GM23338 (cell line): ENCODE results near the gene L3MBTL4. TPM values are rescaled to one million over a fixed set of nuclear protein-coding genes. Genes with fewer than 3 reads are reported as not detected.

Source experiments
- ATAC-seq: fragments of 200-7000 bp; cut with Tn5 transposase; 3 replicates; pipeline ENCODE4 v1.9.1; 2020
- DNase-seq: peaks from one replicate; pipeline ENCODE4 v3.0.0-alpha.2; 2015; ENCODE audit warnings: low spot score
- H2AFZ ChIP-seq: fragments of 200-600 bp; sonication (generic); 2 replicates; pipeline ENCODE4 v1.8.0; 2016; ENCODE audit warnings: antibody characterized with exemption, mild to moderate bottlenecking, moderate library complexity
- H3F3A ChIP-seq: fragments of 200-600 bp; sonication (generic); replicated peaks from 2 replicates; pipeline ENCODE4 v1.8.0; 2017; ENCODE audit warnings: antibody characterized with exemption, mixed run types, low read depth
- H3K27ac ChIP-seq: fragments of 200-600 bp; sonication (generic); 2 replicates; pipeline ENCODE4 v1.6.1; 2016; ENCODE audit warnings: low read depth
- H3K27me3 ChIP-seq: fragments of 200-600 bp; sonication (generic); 2 replicates; pipeline ENCODE4 v1.8.0; 2016; ENCODE audit warnings: mild to moderate bottlenecking, mixed run types, moderate library complexity; ENCODE audit not compliant: insufficient read depth
- H3K36me3 ChIP-seq: fragments of 200-600 bp; sonication (generic); 2 replicates; pipeline ENCODE4 v1.8.0; 2016; ENCODE audit warnings: mild to moderate bottlenecking; ENCODE audit not compliant: insufficient read depth
- H3K4me1 ChIP-seq: fragments of 200-600 bp; sonication (generic); 2 replicates; pipeline ENCODE4 v1.8.0; 2016; ENCODE audit warnings: mild to moderate bottlenecking, moderate library complexity; ENCODE audit not compliant: insufficient read depth
- H3K4me2 ChIP-seq: fragments of 200-600 bp; sonication (generic); 2 replicates; pipeline ENCODE4 v1.7.1; 2017; ENCODE audit warnings: mixed run types
- H3K4me3 ChIP-seq: fragments of 200-600 bp; sonication (generic); 2 replicates; pipeline ENCODE4 v1.6.1; 2016; ENCODE audit warnings: mixed run types
- H3K79me2 ChIP-seq: fragments of 200-600 bp; sonication (generic); replicated peaks from 2 replicates; pipeline ENCODE4 v1.8.0; 2017; ENCODE audit warnings: mild to moderate bottlenecking; ENCODE audit not compliant: insufficient read depth
- H3K9me2 ChIP-seq: fragments of 200-600 bp; sonication (generic); 2 replicates; pipeline ENCODE4 v1.8.0; 2017; ENCODE audit not compliant: insufficient read depth
- H4K20me1 ChIP-seq: fragments of 200-600 bp; sonication (generic); replicated peaks from 2 replicates; pipeline ENCODE4 v1.8.0; 2017; ENCODE audit warnings: mild to moderate bottlenecking; ENCODE audit not compliant: insufficient read depth
- H3K27ac Mint-ChIP-seq: 2 replicates; pipeline ENCODE4 v1.8.0; 2020; ENCODE audit warnings: inconsistent platforms, mild to moderate bottlenecking, moderate library complexity, mixed read lengths
- H3K27me3 Mint-ChIP-seq: 3 replicates; pipeline ENCODE4 v1.8.0; 2022; ENCODE audit warnings: low read depth, mild to moderate bottlenecking, moderate library complexity, mixed read lengths, inconsistent platforms; ENCODE audit not compliant: insufficient read depth, poor library complexity
- H3K36me3 Mint-ChIP-seq: 3 replicates; pipeline ENCODE4 v1.8.0; 2021; ENCODE audit warnings: low read depth, mild to moderate bottlenecking, inconsistent platforms, moderate library complexity, mixed read lengths
- H3K4me1 Mint-ChIP-seq: 3 replicates; pipeline ENCODE4 v1.8.0; 2020; ENCODE audit warnings: mild to moderate bottlenecking, inconsistent platforms, mixed read lengths
- H3K4me3 Mint-ChIP-seq: 3 replicates; pipeline ENCODE4 v1.8.0; 2021; ENCODE audit warnings: moderate library complexity, mild to moderate bottlenecking, inconsistent platforms, mixed read lengths
- H3K9me3 Mint-ChIP-seq: 3 replicates; pipeline ENCODE4 v1.8.0; 2020; ENCODE audit warnings: moderate library complexity, mild to moderate bottlenecking, inconsistent platforms, mixed read lengths
- CREB1 ChIP-seq: fragments of 250-450 bp; sonication (Bioruptor Pico); IDR thresholded peaks from 2 replicates; pipeline ENCODE4 v1.5.0; 2020; ENCODE audit warnings: low read depth, mild to moderate bottlenecking, moderate library complexity
- ETS1 ChIP-seq: IDR thresholded peaks from 2 replicates; pipeline ENCODE4 v1.6.1; 2016; ENCODE audit warnings: antibody characterized with exemption
- EZH2phosphoT487 ChIP-seq: fragments of 200-600 bp; sonication (generic); IDR thresholded peaks from one replicate; pipeline ENCODE4 v1.8.1; 2018; ENCODE audit warnings: antibody characterized with exemption; ENCODE audit not compliant: unreplicated experiment
- REST ChIP-seq: IDR thresholded peaks from one replicate; pipeline ENCODE4 v1.6.1; 2018; ENCODE audit warnings: antibody characterized with exemption; ENCODE audit not compliant: unreplicated experiment
- STAT1 ChIP-seq: IDR thresholded peaks from one replicate; pipeline ENCODE4 v1.6.1; 2016; ENCODE audit warnings: antibody characterized with exemption; ENCODE audit not compliant: unreplicated experiment
- ZNF331 ChIP-seq: fragments of 250-450 bp; sonication (Bioruptor Pico); IDR thresholded peaks from 2 replicates; pipeline ENCODE4 v1.5.0; 2020; ENCODE audit warnings: low read depth, mild to moderate bottlenecking, moderate library complexity
- polyA plus RNA-seq: library from polyadenylated mRNA; unstranded; fragments of >200 nt; fragmentation: Nextera tagmentation; extraction: Ambion mirVana; gene quantifications from 2 replicates; pipeline ENCODE4 v1.2.1, GENCODE V29; 2016
- total RNA-seq: library from RNA; depleted of rRNA; stranded (reverse); fragments of >200 nt; shearing (Covaris generic); gene quantifications from 2 replicates; pipeline ENCODE4 v1.2.3, GENCODE V29; 2014

The L3MBTL4 gene
- total and polyA plus RNA-seq, 2 experiments from 2014 or later = 0.48 to 2.8 TPM

GRCh38 chr18:6326566-6326965 is 88.1 kb downstream of the L3MBTL4 start:
- H3K9me3 Mint-ChIP-seq = peaks cover 31% of the 10 kb centered on the region

DNA sequence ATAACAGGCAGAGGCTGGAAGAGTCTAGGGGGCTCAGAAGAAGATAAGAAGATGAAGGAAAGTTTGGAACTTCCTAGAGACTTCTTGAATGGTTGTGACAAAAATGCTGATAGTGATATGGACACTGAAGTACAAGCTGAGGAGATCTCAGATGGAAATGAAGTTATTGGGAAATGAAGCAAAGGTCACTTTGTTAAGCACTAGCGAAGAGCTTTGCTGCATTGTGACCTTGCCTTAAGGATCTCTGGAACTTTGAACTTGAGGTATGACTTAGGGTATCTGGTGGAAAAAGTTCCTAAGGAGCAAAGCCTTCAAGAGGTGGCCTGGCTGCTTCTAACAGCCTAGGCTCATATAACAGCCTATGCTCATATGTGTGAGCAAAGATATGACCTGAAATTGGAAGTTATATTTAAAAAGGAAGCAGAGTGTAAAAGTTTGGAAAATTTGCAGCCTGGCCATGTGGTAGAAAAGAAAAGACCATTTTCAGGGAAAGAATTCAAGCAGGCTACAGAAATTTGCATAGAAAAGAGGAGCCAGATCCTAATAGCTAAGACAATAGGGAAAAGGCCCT is 91.3 kb downstream of the L3MBTL4 start:
- H3K27ac ChIP-seq = no peak overlapping the region
- no peaks in the 10 kb centered on the region for H3K4me1 ChIP-seq
- H3K27ac Mint-ChIP-seq = no peak overlapping the region
- no peaks in the 10 kb centered on the region for H3K27me3 ChIP-seq
- H3K36me3 Mint-ChIP-seq = peaks cover 18% of the 10 kb centered on the region
- H3K9me3 Mint-ChIP-seq = peaks cover 31% of the 10 kb centered on the region
- H3K4me1 Mint-ChIP-seq = no peaks in the 10 kb centered on the region
- no peaks in the 10 kb centered on the region for H4K20me1 ChIP-seq
- H3K27me3 Mint-ChIP-seq = peaks cover 3% of the 10 kb centered on the region
- H3K4me3 ChIP-seq = no peak overlapping the region
- 0 out of 2 replicates have a peak, but pooled peaks cover 3% of the 10 kb centered on the region for H3K36me3 ChIP-seq
- no peak overlapping the region for H3K4me2 ChIP-seq
- ATAC-seq (no peak), DNase-seq (no peak)
- peaks cover 4% of the 10 kb centered on the region; the same call in 1 of the 2 replicates for H3K9me2 ChIP-seq
- no peak overlapping the region for H2AFZ ChIP-seq
- no peaks in the 10 kb centered on the region for H3F3A ChIP-seq
- H3K79me2 ChIP-seq = no peaks in the 10 kb centered on the region
- no peak overlapping the region for H3K4me3 Mint-ChIP-seq
- no peak for TF ChIP-seq ETS1
- TF ChIP-seq STAT1 = no peak
- no peak for TF ChIP-seq ZNF331 (CRISPR knock-in tag)
- TF ChIP-seq EZH2phosphoT487 = no peak
- no peak for TF ChIP-seq CREB1

More at GRCh38 chr18:6326566-6326965, 88.1 kb downstream of the L3MBTL4 start:
- no peaks in the 10 kb centered on the region for H3K4me1 ChIP-seq
- H3F3A ChIP-seq = no peaks in the 10 kb centered on the region
- Mint-ChIP-seq H3K27ac (no peak overlapping the region), H3K4me3 (no peak overlapping the region), H3K4me1 (no peaks in the 10 kb centered on the region), H3K36me3 (peaks cover 21% of the 10 kb centered on the region), H3K27me3 (peaks cover 3% of the 10 kb centered on the region)
- H3K79me2 ChIP-seq = no peaks in the 10 kb centered on the region
- DNase-seq = no peak
- H3K27me3 ChIP-seq = no peaks in the 10 kb centered on the region
- peaks cover 12% of the 10 kb centered on the region; the same call in 1 of the 2 replicates for H3K9me2 ChIP-seq
- 0 out of 2 replicates have a peak, but pooled peaks cover 3% of the 10 kb centered on the region for H3K36me3 ChIP-seq
- H2AFZ ChIP-seq = no peak overlapping the region
- H3K4me3 ChIP-seq = no peak overlapping the region
- no peak for TF ChIP-seq REST
- no peak overlapping the region for H3K4me2 ChIP-seq
- no peak overlapping the region for H3K27ac ChIP-seq
- ATAC-seq = no peak
- H4K20me1 ChIP-seq = no peaks in the 10 kb centered on the region
